Smooth muscle cell (in vitro differentiated cells): ENCODE results near the gene RASGRF1. TPM values are rescaled to one million over a fixed set of nuclear protein-coding genes. Genes with fewer than 3 reads are reported as not detected.

Source experiments
- DNase-seq: peaks from one replicate; lab custom pipeline; 2025; ENCODE audit not compliant: unreplicated experiment; lab: John Stamatoyannopoulos, UW
- H2AFZ ChIP-seq: fragments of 200-600 bp; sonication (generic); 2 replicates; pipeline ENCODE4 v1.6.0; 2016; ENCODE audit warnings: antibody characterized with exemption, low read depth, mild to moderate bottlenecking
- H3F3A ChIP-seq: fragments of 200-600 bp; sonication (generic); 2 replicates; pipeline ENCODE4 v1.6.0; 2017; ENCODE audit warnings: antibody characterized with exemption, low read depth
- H3K27ac ChIP-seq: fragments of 200-600 bp; sonication (generic); 2 replicates; pipeline ENCODE4 v1.5.1; 2016; ENCODE audit warnings: low read depth, mild to moderate bottlenecking
- H3K27me3 ChIP-seq: fragments of 200-600 bp; sonication (generic); 2 replicates; pipeline ENCODE4 v1.6.1; 2016; ENCODE audit warnings: low read depth, mild to moderate bottlenecking
- H3K36me3 ChIP-seq: fragments of 200-600 bp; sonication (generic); 2 replicates; pipeline ENCODE4 v1.5.1; 2016; ENCODE audit warnings: low read depth
- H3K4me1 ChIP-seq: fragments of 200-600 bp; sonication (generic); 2 replicates; pipeline ENCODE4 v1.5.1; 2016; ENCODE audit warnings: low read depth
- H3K4me2 ChIP-seq: fragments of 200-600 bp; sonication (generic); 2 replicates; pipeline ENCODE4 v1.6.0; 2016; ENCODE audit warnings: mild to moderate bottlenecking
- H3K4me3 ChIP-seq: fragments of 200-600 bp; sonication (generic); 2 replicates; pipeline ENCODE4 v1.5.1; 2016; ENCODE audit warnings: mild to moderate bottlenecking
- H3K79me2 ChIP-seq: fragments of 200-600 bp; sonication (generic); 2 replicates; pipeline ENCODE4 v1.6.0; 2016; ENCODE audit warnings: low read depth, mild to moderate bottlenecking
- H3K9ac ChIP-seq: fragments of 200-600 bp; sonication (generic); 2 replicates; pipeline ENCODE4 v1.6.0; 2016; ENCODE audit warnings: low read depth
- H3K9me3 ChIP-seq: fragments of 200-600 bp; sonication (generic); replicated peaks from 2 replicates; pipeline ENCODE4 v1.5.1; 2016; ENCODE audit warnings: low read depth
- H4K20me1 ChIP-seq: fragments of 200-600 bp; sonication (generic); 2 replicates; pipeline ENCODE4 v1.6.0; 2016; ENCODE audit warnings: low read depth
- CTCF ChIP-seq: fragments of 200-600 bp; sonication (generic); IDR thresholded peaks from 2 replicates; pipeline ENCODE4 v1.5.1; 2017; ENCODE audit warnings: borderline replicate concordance, mild to moderate bottlenecking, antibody characterized with exemption; ENCODE audit not compliant: insufficient read depth, poor library complexity, severe bottlenecking
- WGBS: methylation state at CpG from one replicate; pipeline ENCODE4 v1.1.7; 2016; ENCODE audit warnings: low lambda C conversion rate; 5-methylcytosine and 5-hydroxymethylcytosine counted together
- polyA plus RNA-seq: library from polyadenylated mRNA; unstranded; fragments of >200 nt; fragmentation: Nextera tagmentation; extraction: Ambion mirVana; gene quantifications from 2 replicates; pipeline ENCODE4 v1.2.1, GENCODE V29; 2016
- total RNA-seq: library from RNA; depleted of rRNA; stranded (reverse); fragments of >200 nt; gene quantifications from 2 replicates; pipeline ENCODE4 v1.2.3, GENCODE V29; 2014

RASGRF1 gene
- total and polyA plus RNA-seq, 2 experiments from 2014 or later, result 0.17 to 0.22 TPM

GRCh38 chr15:79082363-79083070 lies 8.1 kb downstream of the RASGRF1 start:
- Histone ChIP-seq H2AFZ (no peak overlapping the region), H3K27me3 (peaks cover 56% of the 10 kb centered on the region), H3K9ac (no peak overlapping the region), H3K9me3 (no peaks in the 10 kb centered on the region), H4K20me1 (no peaks in the 10 kb centered on the region), H3K36me3 (no peaks in the 10 kb centered on the region), H3K4me3 (no peak overlapping the region), H3K4me1 (no peaks in the 10 kb centered on the region), H3K4me2 (no peak overlapping the region), H3K27ac (no peak overlapping the region), H3K79me2 (no peaks in the 10 kb centered on the region), H3F3A (no peaks in the 10 kb centered on the region)
- DNase-seq, result no peak
- TF ChIP-seq CTCF, result no peak
- WGBS, result 78% methylated on average over 6 of the region's 6 CpGs

GRCh38 chr15:79078763-79079410 lies 11.7 kb downstream of the RASGRF1 start:
- DNase-seq, result no peak
- no peak for TF ChIP-seq CTCF
- peaks cover 34% of the 10 kb centered on the region for H3K27me3 ChIP-seq
- H3K9ac ChIP-seq, result no peak overlapping the region
- no peak overlapping the region for H3K4me2 ChIP-seq
- no peaks in the 10 kb centered on the region for H3K36me3 ChIP-seq
- H3K27ac ChIP-seq, result no peak overlapping the region
- WGBS, result 83% methylated on average over 11 of the region's 11 CpGs
- H3K4me1 ChIP-seq, result no peaks in the 10 kb centered on the region
- no peaks in the 10 kb centered on the region for H3K79me2 ChIP-seq
- no peak overlapping the region for H3K4me3 ChIP-seq
- no peaks in the 10 kb centered on the region for H3F3A ChIP-seq
- H2AFZ ChIP-seq, result no peak overlapping the region
- no peaks in the 10 kb centered on the region for H4K20me1 ChIP-seq
- no peaks in the 10 kb centered on the region for H3K9me3 ChIP-seq

- DNase-seq, result no peak
- peaks cover 28% of the 10 kb centered on the region for H3K27me3 ChIP-seq
- H3K4me1 ChIP-seq, result no peaks in the 10 kb centered on the region
- no peak overlapping the region for H3K27ac ChIP-seq
- H2AFZ ChIP-seq, result no peak overlapping the region
- H3K9ac ChIP-seq, result no peak overlapping the region
- no peaks in the 10 kb centered on the region for H3K36me3 ChIP-seq
- H3K79me2 ChIP-seq, result no peaks in the 10 kb centered on the region
- 94% methylated on average over 5 of the region's 5 CpGs for WGBS
- H4K20me1 ChIP-seq, result no peaks in the 10 kb centered on the region
- no peaks in the 10 kb centered on the region for H3F3A ChIP-seq
- H3K9me3 ChIP-seq, result no peaks in the 10 kb centered on the region
- TF ChIP-seq CTCF, result no peak
- no peak overlapping the region for H3K4me3 ChIP-seq
- H3K4me2 ChIP-seq, result no peak overlapping the region
Observed at GRCh38 chr15:79078003-79078402, 12.6 kb downstream of the RASGRF1 start.
